Naive thymus-derived CD4-positive, alpha-beta T cell (primary cell): ENCODE results near the gene CSNK1G1. TPM values are rescaled to one million over a fixed set of nuclear protein-coding genes. Genes with fewer than 3 reads are reported as not detected.
"Not testable (repeated sequence)": the region's sequence is repeated elsewhere in the genome, so short reads cannot be mapped to it uniquely, and the experiment has no call there.

Experiments used
- ATAC-seq: fragments of 150-1000 bp; cut with Tn5 transposase; 2 replicates; pipeline ENCODE4 v1.10.0; 2021; ENCODE audit warnings: mild to moderate bottlenecking, moderate library complexity
- CTCF ChIA-PET: fragments of 350-600 bp; sonication (Branson Sonifier 250); formaldehyde crosslinking; loops from one replicate; lab custom pipeline; 2021; ENCODE audit warnings: antibody characterized with exemption; lab: Charles Lee
- POLR2A ChIA-PET: fragments of 350-600 bp; sonication (Branson Sonifier 250); formaldehyde crosslinking; loops from one replicate; lab custom pipeline; 2021; ENCODE audit warnings: antibody characterized with exemption, inconsistent platforms; lab: Charles Lee
- DNase-seq, 9 donors: peaks; one replicate each; pipeline versions ENCODE4 v3.0.0 to v3.0.0-alpha.2; 2020 to 2022; ENCODE audit warnings: mixed read lengths in 1 of 9
- H3K27ac ChIP-seq: one replicate; pipeline ENCODE4 v1.7.0; 2013; ENCODE audit warnings: mild to moderate bottlenecking, low read depth, low read length, moderate library complexity
- H3K27me3 ChIP-seq, 2 donors: one replicate each; pipeline ENCODE4 v1.7.0; 2013; ENCODE audit warnings: low read length in 2 of 2, mild to moderate bottlenecking in 2 of 2, moderate library complexity in 2 of 2; ENCODE audit not compliant: control insufficient read depth in 2 of 2, insufficient read depth in 2 of 2
- H3K36me3 ChIP-seq, 3 experiments: 1 replicate in 2 of 3; 2 replicates in 1 of 3; pipeline ENCODE4 v1.7.0; 2013; ENCODE audit warnings: low read length in 3 of 3, mild to moderate bottlenecking in 3 of 3, moderate library complexity in 1 of 3; ENCODE audit not compliant: insufficient read depth in 3 of 3, control insufficient read depth in 2 of 3
- H3K4me1 ChIP-seq, 2 donors: one replicate each; pipeline ENCODE4 v1.7.0; 2013; ENCODE audit warnings: low read length in 2 of 2, mild to moderate bottlenecking in 2 of 2, moderate library complexity in 1 of 2; ENCODE audit not compliant: control insufficient read depth in 2 of 2, insufficient read depth in 2 of 2
- H3K4me3 ChIP-seq: 2 replicates; pipeline ENCODE4 v1.7.0; 2013; ENCODE audit warnings: mild to moderate bottlenecking, low read length
- H3K9me3 ChIP-seq, 3 experiments: 1 replicate in 2 of 3; 2 replicates in 1 of 3; pipeline ENCODE4 v1.7.0; 2013; ENCODE audit warnings: low read length in 3 of 3; ENCODE audit not compliant: control insufficient read depth in 2 of 3
- H3K27ac Mint-ChIP-seq, 9 donors: one replicate each; pipeline ENCODE4 v1.8.0; 2020 to 2022; ENCODE audit warnings: mixed read lengths in 9 of 9, mild to moderate bottlenecking in 8 of 9, moderate library complexity in 5 of 9, inconsistent platforms in 2 of 9
- H3K27me3 Mint-ChIP-seq, 5 donors: one replicate each; pipeline ENCODE4 v1.8.0; 2021 to 2022; ENCODE audit warnings: mixed read lengths in 5 of 5, mild to moderate bottlenecking in 1 of 5
- H3K36me3 Mint-ChIP-seq, 5 donors: one replicate each; pipeline ENCODE4 v1.8.0; 2020 to 2022; ENCODE audit warnings: mixed read lengths in 5 of 5, mild to moderate bottlenecking in 3 of 5, inconsistent platforms in 1 of 5
- H3K4me1 Mint-ChIP-seq, 7 donors: one replicate each; pipeline ENCODE4 v1.8.0; 2020 to 2022; ENCODE audit warnings: mixed read lengths in 7 of 7, mild to moderate bottlenecking in 3 of 7, inconsistent platforms in 1 of 7
- H3K4me3 Mint-ChIP-seq, 10 donors: one replicate each; pipeline ENCODE4 v1.8.0; 2020 to 2022; ENCODE audit warnings: mild to moderate bottlenecking in 10 of 10, mixed read lengths in 10 of 10, moderate library complexity in 6 of 10, inconsistent platforms in 2 of 10
- H3K9me3 Mint-ChIP-seq, 11 donors: one replicate each; pipeline ENCODE4 v1.8.0; 2020 to 2022; ENCODE audit warnings: mixed read lengths in 11 of 11, mild to moderate bottlenecking in 4 of 11, inconsistent platforms in 1 of 11, moderate library complexity in 1 of 11
- intact Hi-C, 2 donors: fragments of 100-400 bp; cut with micrococcal nuclease; formaldehyde crosslinking; loops; one replicate each; pipeline ENCODE4 v1.15.1; 2023
- polyA plus RNA-seq, 2 donors: library from polyadenylated mRNA; unstranded; fragments of 300-500 nt; fragmentation: Illumina TruSeq; gene quantifications; one replicate each; pipeline ENCODE4 v1.2.3, GENCODE V29; 2021
- total RNA-seq, 6 experiments: library from RNA in 5 of 6; stranded (reverse) in 5 of 6; gene quantifications; 1 replicate in 5 of 6; 2 replicates in 1 of 6; pipeline ENCODE4 v1.2.3 and lab custom pipeline; 2021 to 2026

CSNK1G1 gene
- total and polyA plus RNA-seq, 7 experiments from 2014 or later, result 18.2 to 31.4 (median 26.4) TPM

DNA sequence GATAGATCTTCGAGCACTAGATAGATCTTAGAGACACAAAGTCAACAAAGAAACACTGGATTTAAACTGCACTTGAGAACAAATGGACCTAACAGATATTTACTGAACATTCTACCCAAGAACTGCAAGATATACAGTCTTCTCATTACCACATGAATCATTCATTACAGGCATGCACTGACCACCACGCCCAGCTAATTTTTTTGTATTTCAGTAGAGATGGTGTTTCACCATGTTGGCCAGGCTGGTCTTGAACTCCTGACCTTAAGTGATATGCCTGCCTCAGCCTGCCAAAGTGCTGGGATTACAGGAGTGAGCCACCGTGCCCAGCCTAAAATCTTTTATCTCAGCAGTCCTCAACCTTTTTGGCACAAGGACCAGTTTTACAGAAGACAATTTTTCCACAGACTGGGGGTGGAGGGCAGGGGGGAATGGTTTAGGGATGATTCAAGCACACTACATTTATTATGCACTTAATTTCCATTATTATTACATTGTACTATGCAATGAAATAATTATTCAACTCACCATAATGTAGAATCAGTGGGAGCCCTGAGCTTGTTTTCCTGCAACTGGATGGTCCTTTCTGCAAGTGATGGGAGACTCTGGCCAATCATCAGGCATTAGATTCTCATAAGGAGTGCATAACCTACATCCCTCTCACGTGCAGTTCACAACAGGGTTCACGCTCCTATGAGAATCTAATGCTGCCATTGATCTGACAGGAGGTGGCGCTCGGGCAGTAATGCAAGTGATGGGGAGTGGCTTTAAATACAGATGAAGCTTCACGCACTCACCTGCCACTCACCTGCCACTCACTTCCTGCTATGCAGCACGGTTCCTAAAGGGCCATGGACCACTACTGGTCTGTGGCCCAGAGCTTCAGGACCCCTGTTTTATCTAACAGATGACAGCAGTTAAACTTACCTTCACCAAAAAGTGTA is 21.7 kb downstream of the CSNK1G1 start:
- intact Hi-C loops, result loop anchor here in 1 of 2 donors (5.0 kb wide), 2 partner anchors 318 to 393 kb away; no protein-coding TSS in a partner anchor

DNA sequence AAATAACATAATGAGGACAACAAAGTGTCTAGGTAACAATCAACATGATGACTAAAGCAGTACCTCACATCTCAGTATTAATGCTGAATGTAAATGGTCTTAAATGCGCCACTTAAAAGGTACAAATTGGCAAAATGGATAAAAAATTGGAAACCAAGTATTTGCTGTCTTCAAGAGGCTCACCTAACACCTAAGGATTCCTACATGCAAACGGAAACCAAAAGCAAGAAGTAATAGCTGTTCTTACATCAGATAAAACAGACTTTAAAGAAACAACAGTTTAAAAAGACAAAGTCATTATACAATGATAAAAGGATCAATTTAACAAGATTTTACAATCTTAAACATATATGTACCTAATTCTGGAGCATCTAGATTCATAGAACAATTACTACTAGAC is 22.5 kb downstream of the CSNK1G1 start:
- peak overlapping the region in 2 of 10 donors; percentile 5 for H3K4me3 Mint-ChIP-seq
- ATAC-seq (no peak), DNase-seq (no peak)
- no peak overlapping the region for H3K27ac ChIP-seq
- peaks cover 4 to 14% of the 10 kb centered on the region in 2 donors for H3K4me1 ChIP-seq
- peaks cover 3 to 36% (median 29%) of the 10 kb centered on the region in 7 donors for H3K4me1 Mint-ChIP-seq
- intact Hi-C loops, result loop anchor here in 1 of 2 donors (5.0 kb wide), 2 partner anchors 319 to 394 kb away; no protein-coding TSS in a partner anchor
- H3K36me3 ChIP-seq, result no peaks in the 10 kb centered on the region
- no peaks in the 10 kb centered on the region for H3K27me3 ChIP-seq
- CTCF ChIA-PET, result no interaction called here
- H3K9me3 ChIP-seq, result no peaks in the 10 kb centered on the region
- POLR2A ChIA-PET, result no interaction called here
- no peaks in the 10 kb centered on the region for H3K9me3 Mint-ChIP-seq
- H3K4me3 ChIP-seq, result no peak overlapping the region
- peaks cover 0 to 7% (median 0%) of the 10 kb centered on the region in 5 donors for H3K36me3 Mint-ChIP-seq
- peak overlapping the region; percentile 3 to 83 (median 60) for H3K27ac Mint-ChIP-seq
- no peaks in the 10 kb centered on the region for H3K27me3 Mint-ChIP-seq

More for the DNA sequence above, 21.7 kb downstream of the CSNK1G1 start:
- ATAC-seq (peak; percentile 65), DNase-seq (peak in 7 of 9 donors; percentile 27 to 51 (median 37))
- Mint-ChIP-seq H3K27ac (peak overlapping the region; percentile 60 to 91 (median 77)), H3K9me3 (no peaks in the 10 kb centered on the region), H3K36me3 (peaks cover 0 to 10% (median 0%) of the 10 kb centered on the region in 5 donors), H3K4me1 (peaks cover 6 to 36% (median 29%) of the 10 kb centered on the region in 7 donors), H3K27me3 (no peaks in the 10 kb centered on the region), H3K4me3 (peak overlapping the region in 7 of 10 donors; percentile 13 to 46 (median 29))
- no peaks in the 10 kb centered on the region for H3K27me3 ChIP-seq
- H3K9me3 ChIP-seq, result no peaks in the 10 kb centered on the region
- H3K27ac ChIP-seq, result peak overlapping the region; percentile 42
- ChIA-PET CTCF (interaction anchor here (0.7 to 1.2 kb wide), 2 partner anchors 13 to 396 kb away, joined by 3 read pairs; no protein-coding TSS in a partner anchor), POLR2A (interaction anchor here (1.6 to 2.1 kb wide), 2 partner anchors 11 to 53 kb away, joined by 3 to 5 read pairs; partner anchors contain the start of gene TRIP4)
- H3K4me1 ChIP-seq, result peaks cover 4 to 14% of the 10 kb centered on the region in 2 donors
- H3K4me3 ChIP-seq, result no peak overlapping the region
- H3K36me3 ChIP-seq, result no peaks in the 10 kb centered on the region

DNA sequence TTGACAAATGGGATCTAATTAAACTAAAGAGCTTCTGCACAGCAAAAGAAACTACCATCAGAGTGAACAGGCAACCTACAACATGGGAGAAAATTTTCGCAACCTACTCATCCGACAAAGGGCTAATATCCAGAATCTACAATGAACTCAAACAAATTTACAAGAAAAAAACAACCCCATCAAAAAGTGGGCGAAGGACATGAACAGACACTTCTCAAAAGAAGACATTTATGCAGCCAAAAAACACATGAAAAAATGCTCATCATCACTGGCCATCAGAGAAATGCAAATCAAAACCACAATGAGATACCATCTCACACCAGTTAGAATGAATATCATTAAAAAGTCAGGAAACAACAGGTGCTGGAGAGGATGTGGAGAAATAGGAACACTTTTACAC is 24.3 kb downstream of the CSNK1G1 start:
- POLR2A ChIA-PET, H3K27me3 ChIP-seq, H3K9me3 ChIP-seq, ATAC-seq, CTCF ChIA-PET, H3K27ac Mint-ChIP-seq, H3K9me3 Mint-ChIP-seq, H3K27ac ChIP-seq, DNase-seq, H3K4me3 ChIP-seq, H3K4me3 Mint-ChIP-seq, H3K27me3 Mint-ChIP-seq, H3K36me3 ChIP-seq, H3K36me3 Mint-ChIP-seq: not testable (repeated sequence)
- peaks cover 3 to 31% (median 28%) of the 10 kb centered on the region in 7 donors for H3K4me1 Mint-ChIP-seq
- H3K4me1 ChIP-seq, result peaks cover 4 to 14% of the 10 kb centered on the region in 2 donors
- intact Hi-C loops, result loop anchor here in 1 of 2 donors (5.0 kb wide), 2 partner anchors 321 to 396 kb away; no protein-coding TSS in a partner anchor

DNA sequence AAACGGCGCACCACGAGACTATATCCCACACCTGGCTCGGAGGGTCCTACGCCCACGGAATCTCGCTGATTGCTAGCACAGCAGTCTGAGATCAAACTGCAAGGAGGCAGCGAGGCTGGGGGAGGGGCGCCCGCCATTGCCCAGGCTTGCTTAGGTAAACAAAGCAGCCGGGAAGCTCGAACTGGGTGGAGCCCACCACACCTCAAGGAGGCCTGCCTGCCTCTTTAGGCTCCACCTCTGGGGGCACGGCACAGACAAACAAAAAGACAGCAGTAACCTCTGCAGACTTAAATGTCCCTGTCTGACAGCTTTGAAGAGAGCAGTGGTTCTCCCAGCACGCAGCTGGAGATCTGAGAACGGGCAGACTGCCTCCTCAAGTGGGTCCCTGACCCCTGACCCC is 29.0 kb downstream of the CSNK1G1 start:
- CTCF ChIA-PET, ATAC-seq, H3K36me3 Mint-ChIP-seq, H3K4me3 Mint-ChIP-seq, H3K4me3 ChIP-seq, H3K9me3 Mint-ChIP-seq, H3K9me3 ChIP-seq, H3K27ac ChIP-seq, intact Hi-C loops, H3K36me3 ChIP-seq, H3K4me1 ChIP-seq, POLR2A ChIA-PET, H3K27ac Mint-ChIP-seq, DNase-seq, H3K27me3 ChIP-seq, H3K27me3 Mint-ChIP-seq: not testable (repeated sequence)
- peaks cover 0 to 11% (median 3%) of the 10 kb centered on the region in 7 donors for H3K4me1 Mint-ChIP-seq

DNA sequence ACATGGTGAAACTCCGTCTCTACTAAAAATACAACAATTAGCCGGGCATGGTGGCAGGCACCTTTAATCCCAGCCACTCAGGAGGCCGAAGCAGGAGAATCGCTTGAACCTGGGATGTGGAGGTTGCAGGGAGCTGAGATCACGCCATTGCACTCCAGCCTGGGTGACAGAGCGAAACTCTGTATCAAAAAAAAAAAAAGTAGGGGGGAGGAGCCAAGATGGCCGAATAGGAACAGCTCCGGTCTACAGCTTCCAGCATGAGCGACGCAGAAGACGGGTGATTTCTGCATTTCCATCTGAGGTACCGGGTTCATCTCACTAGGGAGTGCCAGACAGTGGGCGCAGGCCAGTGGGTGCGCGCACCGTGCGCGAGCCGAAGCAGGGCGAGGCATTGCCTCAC is 29.5 kb downstream of the CSNK1G1 start:
- H3K27ac Mint-ChIP-seq, H3K9me3 ChIP-seq, H3K4me3 Mint-ChIP-seq, CTCF ChIA-PET, H3K27me3 Mint-ChIP-seq, H3K4me3 ChIP-seq, H3K4me1 ChIP-seq, DNase-seq, H3K27me3 ChIP-seq, H3K9me3 Mint-ChIP-seq, H3K27ac ChIP-seq, H3K36me3 ChIP-seq, ATAC-seq, H3K36me3 Mint-ChIP-seq, POLR2A ChIA-PET, intact Hi-C loops: not testable (repeated sequence)
- H3K4me1 Mint-ChIP-seq, result peaks cover 0 to 15% (median 4%) of the 10 kb centered on the region in 7 donors

DNA sequence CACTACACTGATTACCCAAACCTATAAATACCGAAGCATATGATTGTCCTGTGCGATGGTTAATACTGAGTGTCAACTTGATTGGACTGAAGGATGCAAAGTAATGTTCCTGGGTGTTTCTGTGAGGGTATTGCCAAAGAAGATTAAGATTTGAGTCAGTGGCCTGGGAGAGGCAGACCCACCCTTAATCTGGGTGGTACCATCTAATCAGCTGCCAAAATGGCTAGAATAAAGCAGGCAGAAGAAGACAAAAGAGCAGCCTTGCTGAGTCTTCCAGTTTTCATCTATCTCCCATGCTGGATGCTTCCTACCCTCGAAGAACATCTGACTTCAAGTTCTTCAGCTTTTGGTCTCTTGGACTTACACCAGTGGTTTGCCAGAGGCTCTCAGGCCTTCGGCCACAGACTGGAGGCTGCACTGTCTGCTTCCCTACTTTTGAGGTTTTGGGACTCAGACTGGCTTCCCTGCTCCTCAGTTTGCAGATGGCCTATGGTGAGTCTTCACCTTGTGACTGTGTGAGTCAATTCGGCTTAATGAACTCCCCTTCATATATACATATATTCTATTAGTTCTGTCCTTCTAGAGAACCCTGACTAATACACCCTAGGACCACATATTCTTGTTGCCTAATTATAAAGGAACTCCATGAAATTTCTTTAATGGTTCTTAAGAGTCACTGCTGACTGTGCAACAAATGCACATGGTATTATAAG is 31.7 kb downstream of the CSNK1G1 start:
- DNase-seq (no peak), ATAC-seq (no peak)
- H3K36me3 ChIP-seq, result no peaks in the 10 kb centered on the region
- H3K27ac Mint-ChIP-seq, result no peak overlapping the region
- CTCF ChIA-PET, result interaction anchor here (0.6 kb wide), 1 partner anchor 585 kb away, joined by 3 read pairs; no protein-coding TSS in a partner anchor
- H3K27me3 Mint-ChIP-seq, result no peaks in the 10 kb centered on the region
- H3K4me1 Mint-ChIP-seq, result peaks cover 0 to 15% (median 4%) of the 10 kb centered on the region in 7 donors
- H3K4me3 ChIP-seq, result no peak overlapping the region
- POLR2A ChIA-PET, result interaction anchor here (1.0 kb wide), 1 partner anchor 14 kb away, joined by 3 read pairs; no protein-coding TSS in a partner anchor
- no peaks in the 10 kb centered on the region for H3K9me3 Mint-ChIP-seq
- peaks cover 0 to 4% (median 0%) of the 10 kb centered on the region in 5 donors for H3K36me3 Mint-ChIP-seq
- H3K9me3 ChIP-seq, result no peaks in the 10 kb centered on the region
- no peaks in the 10 kb centered on the region for H3K27me3 ChIP-seq
- no peak overlapping the region for H3K4me3 Mint-ChIP-seq
- no peak overlapping the region for H3K27ac ChIP-seq
- no peaks in the 10 kb centered on the region for H3K4me1 ChIP-seq
- intact Hi-C loops, result no loop called here
